Measurements from ENCODE around the gene CCN5.
A peak's percentile ranks its signal among the peaks of the same experiment; 100 is the strongest.

DNA sequence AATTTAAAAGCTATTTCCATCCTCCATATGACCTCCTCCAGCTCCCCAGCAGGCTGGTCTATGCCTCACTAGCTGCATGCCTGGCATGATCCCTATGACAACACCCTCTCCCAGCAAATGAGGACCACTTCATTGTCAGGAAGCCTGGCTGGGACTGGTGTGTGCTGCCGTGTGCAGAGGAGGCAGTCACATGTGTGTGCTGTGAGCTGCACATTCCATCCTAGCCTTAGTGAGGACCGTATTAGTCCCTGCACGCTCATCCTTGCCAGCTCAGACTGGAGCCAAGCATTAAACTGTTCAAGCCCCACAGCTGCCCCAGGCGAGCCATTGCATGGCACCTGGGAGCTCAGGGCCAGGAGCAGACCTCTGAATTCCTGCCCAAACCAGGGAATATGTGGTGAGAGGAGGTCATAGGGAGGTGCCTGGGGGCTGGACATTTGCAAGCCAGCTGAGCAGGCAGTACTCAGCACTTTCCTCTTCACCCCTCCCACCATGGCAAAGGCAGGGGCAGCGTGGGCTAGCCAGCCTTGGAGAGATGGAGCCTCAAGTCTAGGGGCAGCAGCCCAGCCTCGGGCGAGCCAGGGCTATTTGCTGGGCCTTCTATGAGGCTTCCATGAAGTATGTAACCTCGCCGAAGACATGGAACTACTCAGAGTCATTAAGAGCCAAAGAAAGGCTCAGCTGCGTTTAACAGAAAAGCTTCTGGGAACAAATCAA lies 8.7 kb upstream of the CCN5 start:
- TF ChIP-seq CTCF (IDR thresholded peaks at IDR 0.05): no peak
- TF ChIP-seq POLR2AphosphoS5 (IDR thresholded peaks at IDR 0.05): peak in 2 of 4 donors; percentile 7 to 36
- no peak for TF ChIP-seq EP300 (IDR thresholded peaks at IDR 0.05)
